Karpas-422 (cell line): ENCODE data around the gene FUT7. TPM values are rescaled to one million over a fixed set of nuclear protein-coding genes. Genes with fewer than 3 reads are reported as not detected.

Experiments used
- DNase-seq: peaks from one replicate; pipeline ENCODE4 v3.0.0-alpha.2; 2015
- H2AFZ ChIP-seq: fragments of 200-600 bp; sonication (generic); 2 replicates; pipeline ENCODE4 v1.6.1; 2014; ENCODE audit warnings: antibody characterized with exemption, low read length, mixed read lengths
- H3K27ac ChIP-seq: fragments of 200-600 bp; sonication (generic); 2 replicates; pipeline ENCODE4 v1.5.1; 2014; ENCODE audit warnings: mild to moderate bottlenecking, low read length, moderate library complexity
- H3K27me3 ChIP-seq: fragments of 200-600 bp; sonication (generic); 2 replicates; pipeline ENCODE4 v1.6.1; 2014; ENCODE audit warnings: low read length, mixed read lengths
- H3K36me3 ChIP-seq: fragments of 200-600 bp; sonication (generic); 2 replicates; pipeline ENCODE4 v1.6.1; 2014; ENCODE audit warnings: low read length, mixed read lengths; ENCODE audit not compliant: insufficient read depth
- H3K4me1 ChIP-seq: fragments of 200-600 bp; sonication (generic); 2 replicates; pipeline ENCODE4 v1.6.1; 2014; ENCODE audit warnings: mild to moderate bottlenecking, low read length, mixed read lengths
- H3K4me2 ChIP-seq: fragments of 200-600 bp; sonication (generic); 2 replicates; pipeline ENCODE4 v1.6.1; 2014; ENCODE audit warnings: low read length, low read depth, mild to moderate bottlenecking; ENCODE audit not compliant: poor library complexity, severe bottlenecking
- H3K4me3 ChIP-seq: fragments of 200-600 bp; sonication (generic); 2 replicates; pipeline ENCODE4 v1.5.1; 2014; ENCODE audit warnings: mild to moderate bottlenecking, antibody characterized with exemption, low read length, mixed read lengths
- H3K79me2 ChIP-seq: fragments of 200-600 bp; sonication (generic); 2 replicates; pipeline ENCODE4 v1.6.1; 2014; ENCODE audit warnings: mild to moderate bottlenecking, low read length, mixed read lengths
- H3K9ac ChIP-seq: fragments of 200-600 bp; sonication (generic); 2 replicates; pipeline ENCODE4 v1.6.0; 2014; ENCODE audit warnings: low read length
- H3K9me2 ChIP-seq: fragments of 200-600 bp; sonication (generic), shearing (Covaris generic); replicated peaks from 2 replicates; pipeline ENCODE4 v1.6.0; 2014; ENCODE audit warnings: mild to moderate bottlenecking, low read length, moderate library complexity; ENCODE audit not compliant: insufficient read depth
- H3K9me3 ChIP-seq: fragments of 300-700, 200-600 bp; sonication (generic); 2 replicates; pipeline ENCODE4 v1.6.1; 2014; ENCODE audit warnings: low read length, mixed read lengths
- H4K20me1 ChIP-seq: fragments of 200-600 bp; sonication (generic); 2 replicates; pipeline ENCODE4 v1.6.1; 2014; ENCODE audit warnings: mild to moderate bottlenecking, antibody characterized with exemption, low read length, low read depth; ENCODE audit not compliant: insufficient read depth
- total RNA-seq: library from RNA; depleted of rRNA; stranded (reverse); fragments of >200 nt; shearing (Covaris generic); gene quantifications from 2 replicates; pipeline ENCODE4 v1.2.3, GENCODE V29; 2014; ENCODE audit warnings: low replicate concordance

FUT7 gene
- total RNA-seq, 1 experiment from 2014 or later, result not detected

- Histone ChIP-seq H3K4me3 (no peak overlapping the region), H3K4me1 (no peaks in the 10 kb centered on the region), H3K9me3 (no peaks in the 10 kb centered on the region), H3K9me2 (no peaks in the 10 kb centered on the region), H3K27me3 (no peaks in the 10 kb centered on the region), H3K4me2 (no peak overlapping the region), H4K20me1 (0 out of 2 replicates have a peak, but pooled peaks cover 3% of the 10 kb centered on the region), H3K79me2 (no peaks in the 10 kb centered on the region), H3K36me3 (no peaks in the 10 kb centered on the region), H2AFZ (no peak overlapping the region), H3K9ac (no peak overlapping the region), H3K27ac (no peak overlapping the region)
- DNase-seq, result no peak
Measured at GRCh38 chr9:137048655-137049543, 17.0 kb upstream of the FUT7 start.

- DNase-seq, result peak; percentile 91
- no peak within 1 kb of the TSS for H3K27ac ChIP-seq
Measured at GRCh38 chr9:137046088-137046787, 14.3 kb upstream of the FUT7 start, which contains the start of gene NPDC1. Gene NPDC1 (minus strand): TSS chr9:137046177. CDS start chr9:137045989, 188 bp downstream.

GRCh38 chr9:137045294-137046087 is 13.6 kb upstream of the FUT7 start:
- H3K27ac ChIP-seq, result no peak overlapping the region
- no peaks in the 10 kb centered on the region for H3K9me3 ChIP-seq
- no peaks in the 10 kb centered on the region for H3K27me3 ChIP-seq
- H2AFZ ChIP-seq, result no peak overlapping the region
- no peaks in the 10 kb centered on the region for H3K36me3 ChIP-seq
- DNase-seq, result no peak
- H3K79me2 ChIP-seq, result no peaks in the 10 kb centered on the region
- peaks cover 8% of the 10 kb centered on the region for H3K4me1 ChIP-seq
- H3K4me3 ChIP-seq, result no peak overlapping the region
- H3K9ac ChIP-seq, result no peak overlapping the region
- no peaks in the 10 kb centered on the region for H4K20me1 ChIP-seq
- no peaks in the 10 kb centered on the region for H3K9me2 ChIP-seq
- H3K4me2 ChIP-seq, result no peak overlapping the region

More at GRCh38 chr9:137046088-137046787, 14.3 kb upstream of the FUT7 start, which contains the start of gene NPDC1:
- no peak within 1 kb of the TSS for H3K9ac ChIP-seq
- no peaks in the 10 kb centered on the region for H3K27me3 ChIP-seq
- no peaks in the 10 kb centered on the region for H3K9me2 ChIP-seq
- no peaks in the 10 kb centered on the region for H4K20me1 ChIP-seq
- H3K36me3 ChIP-seq, result no peaks in the 10 kb centered on the region
- no peak within 1 kb of the TSS for H3K4me2 ChIP-seq
- no peak within 1 kb of the TSS for H3K4me3 ChIP-seq
- H3K4me1 ChIP-seq, result peaks cover 8% of the 10 kb centered on the region
- no peaks in the 10 kb centered on the region for H3K9me3 ChIP-seq
- no peak within 1 kb of the TSS for H2AFZ ChIP-seq
- no peaks in the 10 kb centered on the region for H3K79me2 ChIP-seq

GRCh38 chr9:137044502-137045177 is 12.8 kb upstream of the FUT7 start:
- H3K9ac ChIP-seq, result no peak overlapping the region
- H3K4me3 ChIP-seq, result no peak overlapping the region
- H3K9me2 ChIP-seq, result no peaks in the 10 kb centered on the region
- no peak overlapping the region for H2AFZ ChIP-seq
- no peak overlapping the region for H3K27ac ChIP-seq
- no peaks in the 10 kb centered on the region for H3K79me2 ChIP-seq
- no peak for DNase-seq
- H4K20me1 ChIP-seq, result no peaks in the 10 kb centered on the region
- peaks cover 8% of the 10 kb centered on the region for H3K4me1 ChIP-seq
- H3K36me3 ChIP-seq, result no peaks in the 10 kb centered on the region
- H3K9me3 ChIP-seq, result no peaks in the 10 kb centered on the region
- H3K27me3 ChIP-seq, result no peaks in the 10 kb centered on the region
- no peak overlapping the region for H3K4me2 ChIP-seq

GRCh38 chr9:137044037-137044436 is 12.1 kb upstream of the FUT7 start:
- Histone ChIP-seq H3K79me2 (no peaks in the 10 kb centered on the region), H3K9ac (no peak overlapping the region), H3K27me3 (no peaks in the 10 kb centered on the region), H3K4me1 (peaks cover 8% of the 10 kb centered on the region), H3K36me3 (no peaks in the 10 kb centered on the region), H2AFZ (no peak overlapping the region), H3K4me2 (no peak overlapping the region), H3K9me3 (no peaks in the 10 kb centered on the region), H3K27ac (no peak overlapping the region), H3K9me2 (no peaks in the 10 kb centered on the region), H4K20me1 (no peaks in the 10 kb centered on the region), H3K4me3 (no peak overlapping the region)
- DNase-seq, result no peak

GRCh38 chr9:137042751-137043727 is 11.2 kb upstream of the FUT7 start:
- Histone ChIP-seq H3K27me3 (no peaks in the 10 kb centered on the region), H3K27ac (no peak overlapping the region), H3K79me2 (no peaks in the 10 kb centered on the region), H3K4me2 (no peak overlapping the region), H3K36me3 (no peaks in the 10 kb centered on the region), H3K4me3 (no peak overlapping the region), H2AFZ (no peak overlapping the region), H3K9me3 (no peaks in the 10 kb centered on the region), H3K4me1 (peaks cover 8% of the 10 kb centered on the region), H3K9ac (no peak overlapping the region), H3K9me2 (no peaks in the 10 kb centered on the region), H4K20me1 (no peaks in the 10 kb centered on the region)
- no peak for DNase-seq

GRCh38 chr9:137041124-137041523 is 9.2 kb upstream of the FUT7 start:
- Histone ChIP-seq H3K36me3 (no peaks in the 10 kb centered on the region), H3K9ac (no peak overlapping the region), H3K27me3 (no peaks in the 10 kb centered on the region), H3K4me1 (peaks cover 8% of the 10 kb centered on the region), H2AFZ (no peak overlapping the region), H3K27ac (no peak overlapping the region), H3K9me3 (no peaks in the 10 kb centered on the region), H4K20me1 (no peaks in the 10 kb centered on the region), H3K79me2 (no peaks in the 10 kb centered on the region), H3K4me3 (no peak overlapping the region), H3K9me2 (no peaks in the 10 kb centered on the region), H3K4me2 (no peak overlapping the region)
- no peak for DNase-seq
